ENCODE results near the gene MEDAG.

GRCh38 chr13:30861163-30861562 is 44.9 kb upstream of the MEDAG start:
- TF ChIP-seq POLR2A (IDR thresholded peaks at IDR 0.05), result no peak
- TF ChIP-seq, protein P1, sequence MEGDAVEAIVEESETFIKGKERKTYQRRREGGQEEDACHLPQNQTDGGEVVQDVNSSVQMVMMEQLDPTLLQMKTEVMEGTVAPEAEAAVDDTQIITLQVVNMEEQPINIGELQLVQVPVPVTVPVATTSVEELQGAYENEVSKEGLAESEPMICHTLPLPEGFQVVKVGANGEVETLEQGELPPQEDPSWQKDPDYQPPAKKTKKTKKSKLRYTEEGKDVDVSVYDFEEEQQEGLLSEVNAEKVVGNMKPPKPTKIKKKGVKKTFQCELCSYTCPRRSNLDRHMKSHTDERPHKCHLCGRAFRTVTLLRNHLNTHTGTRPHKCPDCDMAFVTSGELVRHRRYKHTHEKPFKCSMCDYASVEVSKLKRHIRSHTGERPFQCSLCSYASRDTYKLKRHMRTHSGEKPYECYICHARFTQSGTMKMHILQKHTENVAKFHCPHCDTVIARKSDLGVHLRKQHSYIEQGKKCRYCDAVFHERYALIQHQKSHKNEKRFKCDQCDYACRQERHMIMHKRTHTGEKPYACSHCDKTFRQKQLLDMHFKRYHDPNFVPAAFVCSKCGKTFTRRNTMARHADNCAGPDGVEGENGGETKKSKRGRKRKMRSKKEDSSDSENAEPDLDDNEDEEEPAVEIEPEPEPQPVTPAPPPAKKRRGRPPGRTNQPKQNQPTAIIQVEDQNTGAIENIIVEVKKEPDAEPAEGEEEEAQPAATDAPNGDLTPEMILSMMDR (IDR thresholded peaks at IDR 0.05), result no peak
